DOHH2 (cell line): Measurements from ENCODE around the gene GANC.
"Not testable (repeated sequence)": the region's sequence is repeated elsewhere in the genome, so short reads cannot be mapped to it uniquely, and the experiment has no call there.

Experiments used
- H3F3A ChIP-seq: fragments of 200-600 bp; sonication (generic), shearing (Covaris generic); 2 replicates; pipeline ENCODE4 v1.6.0; 2016; ENCODE audit warnings: antibody characterized with exemption, mild to moderate bottlenecking; ENCODE audit not compliant: control insufficient read depth, insufficient read depth
- H3K27ac ChIP-seq: fragments of 200-600 bp; sonication (generic); 2 replicates; pipeline ENCODE4 v1.5.1; 2014; ENCODE audit warnings: low read depth, mild to moderate bottlenecking, low read length, moderate library complexity
- H3K27me3 ChIP-seq: fragments of 200-600 bp; sonication (generic); 2 replicates; pipeline ENCODE4 v1.6.1; 2014; ENCODE audit warnings: mild to moderate bottlenecking, low read length, mixed read lengths; ENCODE audit not compliant: control insufficient read depth
- H3K36me3 ChIP-seq: fragments of 200-600 bp; sonication (generic); 2 replicates; pipeline ENCODE4 v1.6.1; 2014; ENCODE audit warnings: mild to moderate bottlenecking, low read length, moderate library complexity, mixed read lengths; ENCODE audit not compliant: control insufficient read depth
- H3K4me1 ChIP-seq: fragments of 200-600 bp; sonication (generic); 2 replicates; pipeline ENCODE4 v1.6.1; 2014; ENCODE audit warnings: mild to moderate bottlenecking, low read length, mixed read lengths; ENCODE audit not compliant: control insufficient read depth
- H3K4me2 ChIP-seq: fragments of 200-600 bp; sonication (generic); 2 replicates; pipeline ENCODE4 v1.6.0; 2014; ENCODE audit warnings: mild to moderate bottlenecking, low read length, moderate library complexity
- H3K4me3 ChIP-seq: fragments of 200-600 bp; sonication (generic); 2 replicates; pipeline ENCODE4 v1.5.1; 2014; ENCODE audit warnings: mild to moderate bottlenecking, low read length, mixed read lengths
- H3K79me2 ChIP-seq: fragments of 200-600 bp; sonication (generic); 2 replicates; pipeline ENCODE4 v1.6.1; 2014; ENCODE audit warnings: mild to moderate bottlenecking, low read length, mixed read lengths; ENCODE audit not compliant: control insufficient read depth
- H3K9me2 ChIP-seq: fragments of 200-600 bp; sonication (generic); replicated peaks from 2 replicates; pipeline ENCODE4 v1.6.1; 2014; ENCODE audit warnings: mild to moderate bottlenecking, low read length, mixed read lengths; ENCODE audit not compliant: control insufficient read depth
- H3K9me3 ChIP-seq: fragments of 200-600 bp; sonication (generic); 2 replicates; pipeline ENCODE4 v1.6.1; 2014; ENCODE audit warnings: antibody characterized with exemption, low read length, mixed read lengths; ENCODE audit not compliant: control insufficient read depth, insufficient read depth
- H4K20me1 ChIP-seq: fragments of 200-600 bp; sonication (generic); 2 replicates; pipeline ENCODE4 v1.6.0; 2014; ENCODE audit warnings: low read depth, mild to moderate bottlenecking, antibody characterized with exemption, low read length, moderate library complexity; ENCODE audit not compliant: control insufficient read depth, insufficient read depth
- CTCF ChIP-seq: fragments of 200-600 bp; sonication (generic); IDR thresholded peaks from one replicate; pipeline ENCODE4 v1.5.1; 2014; ENCODE audit warnings: antibody characterized with exemption, mild to moderate bottlenecking, low read depth, low read length; ENCODE audit not compliant: poor library complexity, severe bottlenecking
- EZH2phosphoT487 ChIP-seq: fragments of 200-600 bp; sonication (generic); IDR thresholded peaks from 2 replicates; pipeline ENCODE4 v1.6.1; 2017; ENCODE audit warnings: borderline replicate concordance, mild to moderate bottlenecking, antibody characterized with exemption, low read length, moderate library complexity, mixed read lengths

GANC gene

DNA sequence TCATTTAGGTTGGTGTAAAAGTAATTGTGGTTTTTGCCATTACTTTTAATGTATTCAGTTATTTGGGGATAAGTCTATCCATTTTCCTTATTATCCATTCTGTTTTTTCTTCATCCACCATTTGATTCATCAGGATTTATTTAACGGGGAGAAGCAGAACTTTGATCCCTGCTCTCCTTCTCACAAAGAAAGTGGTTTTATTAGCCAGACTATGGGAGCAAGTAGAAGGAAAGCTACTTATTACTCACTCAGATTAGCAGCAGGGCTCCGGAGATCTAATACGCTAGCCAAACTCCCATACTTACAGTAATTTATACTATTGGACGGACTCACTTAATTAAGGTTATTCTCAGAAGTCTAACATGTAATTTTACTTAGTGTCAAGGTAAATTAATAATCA lies 14.9 kb downstream of the GANC start:
- H3K9me2 ChIP-seq = no peaks in the 10 kb centered on the region
- H3F3A ChIP-seq = no peaks in the 10 kb centered on the region
- no peaks in the 10 kb centered on the region for H3K4me1 ChIP-seq
- H4K20me1 ChIP-seq = no peaks in the 10 kb centered on the region
- H3K79me2 ChIP-seq = no peaks in the 10 kb centered on the region
- H3K9me3 ChIP-seq = no peaks in the 10 kb centered on the region
- H3K4me3 ChIP-seq = no peak overlapping the region
- no peak overlapping the region for H3K27ac ChIP-seq
- TF ChIP-seq EZH2phosphoT487 = no peak
- no peak for TF ChIP-seq CTCF
- peaks cover 17% of the 10 kb centered on the region for H3K36me3 ChIP-seq
- no peak overlapping the region for H3K4me2 ChIP-seq
- H3K27me3 ChIP-seq = no peaks in the 10 kb centered on the region

DNA sequence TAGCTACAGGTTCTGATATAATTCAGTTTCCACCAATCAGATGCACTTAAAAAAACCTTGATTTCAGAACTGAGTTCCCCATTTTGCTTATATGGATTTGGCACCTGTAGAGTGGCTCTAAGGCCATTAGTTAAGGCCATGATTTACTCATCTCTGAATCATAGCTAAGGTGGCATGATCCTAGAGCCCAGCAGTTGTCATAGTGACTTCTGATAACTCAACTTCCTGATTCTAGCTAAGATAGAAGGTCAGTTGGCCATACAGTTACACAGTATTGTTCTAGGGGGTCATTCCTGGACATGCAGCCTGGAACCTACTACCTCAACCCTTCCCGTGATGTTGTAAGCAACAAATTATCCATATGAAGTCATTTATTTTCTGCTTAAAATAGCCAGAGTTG lies 16.2 kb downstream of the GANC start:
- H3K9me2 ChIP-seq = no peaks in the 10 kb centered on the region
- no peaks in the 10 kb centered on the region for H4K20me1 ChIP-seq
- no peak overlapping the region for H3K27ac ChIP-seq
- no peaks in the 10 kb centered on the region for H3F3A ChIP-seq
- H3K27me3 ChIP-seq = no peaks in the 10 kb centered on the region
- H3K4me2 ChIP-seq = no peak overlapping the region
- H3K79me2 ChIP-seq = no peaks in the 10 kb centered on the region
- H3K9me3 ChIP-seq = no peaks in the 10 kb centered on the region
- no peak overlapping the region for H3K4me3 ChIP-seq
- no peaks in the 10 kb centered on the region for H3K4me1 ChIP-seq
- H3K36me3 ChIP-seq = peaks cover 12% of the 10 kb centered on the region
- TF ChIP-seq EZH2phosphoT487 (no peak), CTCF (no peak)

- H3K27me3 ChIP-seq, H3K4me1 ChIP-seq, H3K27ac ChIP-seq: not testable (repeated sequence)
Measured at GRCh38 chr15:42301004-42301403, 28.0 kb downstream of the GANC start.

DNA sequence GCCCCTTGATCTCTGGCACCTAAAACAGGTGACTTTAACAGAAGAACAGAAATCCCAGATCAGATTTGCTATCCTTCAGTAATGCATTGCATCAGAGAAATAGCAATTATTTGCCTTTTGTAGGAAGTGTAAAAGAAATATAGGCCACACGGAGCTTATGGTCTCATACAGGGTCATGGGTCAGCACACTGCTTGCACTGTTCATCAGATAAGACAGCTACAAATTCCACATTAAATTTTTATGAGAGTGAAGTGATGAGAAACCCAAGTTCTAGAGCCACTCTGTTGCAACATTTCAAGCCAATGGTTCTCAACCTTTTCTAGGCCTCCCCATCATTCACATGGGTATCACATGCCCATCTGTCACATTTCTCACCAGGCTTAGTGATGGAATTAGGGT lies 33.7 kb downstream of the GANC start:
- H3K36me3 ChIP-seq = peaks cover 9% of the 10 kb centered on the region; the same call in 1 of the 2 replicates
- no peak for TF ChIP-seq CTCF
- no peaks in the 10 kb centered on the region for H3F3A ChIP-seq
- H4K20me1 ChIP-seq = no peaks in the 10 kb centered on the region
- no peak overlapping the region for H3K4me2 ChIP-seq
- no peaks in the 10 kb centered on the region for H3K9me2 ChIP-seq
- H3K4me1 ChIP-seq = no peaks in the 10 kb centered on the region
- no peak overlapping the region for H3K4me3 ChIP-seq
- no peaks in the 10 kb centered on the region for H3K79me2 ChIP-seq
- H3K27me3 ChIP-seq = no peaks in the 10 kb centered on the region
- no peak overlapping the region for H3K27ac ChIP-seq
- no peaks in the 10 kb centered on the region for H3K9me3 ChIP-seq

More at GRCh38 chr15:42301004-42301403, 28.0 kb downstream of the GANC start:
- H3K4me2 ChIP-seq, H3K36me3 ChIP-seq, H3K9me2 ChIP-seq, H4K20me1 ChIP-seq, H3K79me2 ChIP-seq, H3K9me3 ChIP-seq, H3K4me3 ChIP-seq, H3F3A ChIP-seq: not testable (repeated sequence)
